HG02938 (cell line): ENCODE data around the gene SGPL1.
A peak's percentile ranks its signal among the peaks of the same experiment; 100 is the strongest.

ENCODE experiments used
- ATAC-seq: cut with Tn5 transposase; IDR thresholded peaks from one replicate; pipeline ENCODE4 v1.9.1; 2021; ENCODE audit warnings: mild to moderate bottlenecking, moderate library complexity; ENCODE audit not compliant: unreplicated experiment

SGPL1 gene

DNA sequence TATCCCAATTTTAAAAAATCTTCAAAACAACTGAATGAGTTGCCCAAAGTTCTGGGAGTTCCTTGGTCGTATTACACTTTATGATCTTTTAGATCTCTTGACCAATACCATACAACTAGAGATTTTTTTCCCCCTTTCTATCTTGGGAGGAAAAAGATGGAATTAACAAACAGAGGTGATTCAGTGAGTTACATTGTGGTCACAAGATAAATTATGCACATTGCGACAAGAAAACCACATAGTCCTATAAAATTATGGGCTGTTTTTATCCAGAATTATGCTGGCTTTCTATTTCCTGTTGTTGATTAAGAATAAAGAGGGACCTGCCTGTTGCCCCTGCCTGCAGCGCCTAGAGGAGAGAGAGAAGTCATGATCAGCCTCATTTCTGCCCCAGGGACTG lies 8.2 kb upstream of the SGPL1 start:
- ATAC-seq, result no peak

DNA sequence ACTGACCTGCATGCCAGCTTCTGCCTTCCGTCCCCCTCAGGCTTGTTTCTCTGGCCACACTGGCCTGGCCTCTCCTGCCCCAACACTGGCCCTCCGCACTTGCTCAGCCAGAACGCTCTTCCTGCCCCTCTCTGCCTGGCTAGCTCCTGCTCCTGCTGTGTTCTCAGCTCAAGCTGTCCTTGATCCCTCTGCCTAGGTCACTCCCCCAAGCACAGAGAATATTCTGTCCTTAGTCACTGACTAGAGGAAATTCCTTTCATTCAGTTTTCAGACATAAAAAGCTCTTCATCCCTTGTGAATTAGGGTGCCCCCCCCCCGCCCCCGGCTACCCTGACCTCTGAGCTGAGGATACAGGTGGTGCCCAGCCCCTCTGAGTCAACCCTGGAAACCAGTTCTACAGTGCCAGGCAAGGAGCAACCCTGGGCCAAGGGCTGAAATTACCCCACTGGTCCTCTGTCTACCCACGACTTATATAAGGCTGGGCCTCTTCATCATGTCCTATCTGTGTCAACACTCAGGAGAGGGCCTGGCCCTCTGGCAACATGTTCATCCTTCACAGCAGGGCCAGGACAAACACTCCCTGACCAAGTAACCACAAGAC lies 6.6 kb upstream of the SGPL1 start:
- ATAC-seq, result no peak

DNA sequence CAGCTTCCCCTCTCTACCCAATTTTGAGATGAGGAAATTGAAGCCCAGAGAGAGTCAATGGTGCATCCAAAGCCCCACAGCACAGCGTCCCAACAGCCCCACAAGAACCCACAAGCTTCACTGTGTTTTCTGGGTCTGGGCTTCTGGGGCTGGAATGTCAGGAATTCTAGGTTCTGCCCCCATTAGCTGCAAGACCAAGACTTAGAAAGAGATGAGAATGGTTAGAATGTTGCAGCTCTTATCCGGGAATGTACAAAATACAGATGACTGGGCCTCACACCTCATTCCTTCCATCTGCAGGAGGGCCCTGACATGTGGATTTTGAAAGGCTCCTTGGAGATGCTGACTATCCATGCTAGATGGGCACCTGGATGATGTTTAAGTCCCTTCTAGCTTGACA lies 6.0 kb upstream of the SGPL1 start:
- no peak for ATAC-seq

DNA sequence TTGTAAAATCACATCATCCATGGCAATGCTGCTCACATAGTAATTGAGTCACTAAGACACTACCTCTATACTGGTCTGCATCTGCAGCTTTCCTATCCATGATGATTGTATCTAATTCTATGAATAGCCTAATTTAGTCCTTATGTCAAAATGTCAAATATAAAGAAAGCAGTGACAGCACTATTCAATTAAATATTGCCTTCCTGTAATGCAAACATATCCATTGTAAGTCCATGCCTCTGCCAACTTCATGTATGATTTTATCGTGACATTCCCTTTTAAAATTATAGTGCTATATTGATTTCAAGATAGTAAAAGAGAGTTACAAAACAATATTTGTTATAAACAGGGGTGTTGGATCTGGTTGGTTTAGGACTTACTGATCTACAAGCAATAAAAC lies 4.8 kb upstream of the SGPL1 start:
- no peak for ATAC-seq

DNA sequence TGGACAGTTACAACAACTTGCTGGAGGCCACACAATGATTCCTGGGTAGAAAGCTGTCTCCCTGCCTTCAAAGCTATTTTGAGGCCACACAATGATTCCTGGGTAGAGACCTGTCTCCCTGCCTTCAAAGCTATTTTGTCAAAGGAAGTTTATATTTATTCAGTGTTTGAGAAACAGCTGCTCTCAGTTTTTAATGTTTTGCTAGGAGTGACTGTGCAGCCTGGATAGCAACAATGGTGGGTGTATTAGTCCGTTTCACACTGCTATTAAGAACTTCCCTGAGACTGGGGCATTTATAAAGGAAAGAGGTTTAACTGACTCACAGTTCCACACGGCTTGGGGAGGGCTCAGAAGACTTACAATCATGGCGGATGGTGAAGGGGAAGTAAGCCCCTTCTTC lies 3.9 kb upstream of the SGPL1 start:
- no peak for ATAC-seq

DNA sequence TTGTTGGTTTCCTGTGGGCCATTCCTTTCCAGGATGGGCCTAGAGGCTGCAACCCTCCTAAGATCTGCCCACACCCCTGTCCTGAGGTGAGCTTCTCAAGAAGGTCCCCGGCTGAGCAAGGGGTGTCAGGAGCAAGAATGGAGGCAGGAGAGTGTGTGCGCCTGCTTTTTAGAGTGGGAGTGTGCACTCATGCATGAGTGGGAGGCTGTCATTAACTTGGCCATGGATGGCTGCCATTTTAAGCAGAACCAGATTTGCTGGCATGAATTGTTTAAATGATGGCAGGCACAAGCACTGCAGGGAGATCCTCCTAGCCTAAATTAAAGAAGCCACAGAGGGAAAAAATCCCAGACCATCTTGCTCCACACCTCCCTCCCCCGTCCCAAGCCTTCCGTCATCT lies 2.9 kb upstream of the SGPL1 start:
- no peak for ATAC-seq

DNA sequence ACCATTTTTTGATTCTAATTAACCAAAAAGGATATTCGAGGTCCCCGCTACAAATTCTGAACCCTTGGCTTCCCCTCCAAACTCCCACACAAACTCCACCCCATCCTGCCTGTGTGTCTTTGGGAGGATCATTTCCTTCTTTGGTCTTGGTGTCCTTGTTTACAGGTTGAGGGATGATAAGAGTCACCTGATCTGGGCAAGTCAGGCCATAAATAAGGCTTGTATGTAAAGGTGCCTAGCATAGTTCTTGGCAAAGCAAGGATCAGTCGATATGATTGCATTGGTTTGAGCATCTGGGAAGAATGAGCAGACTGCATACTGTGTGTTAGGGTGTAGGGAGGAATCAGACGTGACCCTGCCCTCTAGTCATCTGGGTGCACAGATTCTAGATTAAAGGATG lies 1.6 kb upstream of the SGPL1 start:
- ATAC-seq, result no peak

DNA sequence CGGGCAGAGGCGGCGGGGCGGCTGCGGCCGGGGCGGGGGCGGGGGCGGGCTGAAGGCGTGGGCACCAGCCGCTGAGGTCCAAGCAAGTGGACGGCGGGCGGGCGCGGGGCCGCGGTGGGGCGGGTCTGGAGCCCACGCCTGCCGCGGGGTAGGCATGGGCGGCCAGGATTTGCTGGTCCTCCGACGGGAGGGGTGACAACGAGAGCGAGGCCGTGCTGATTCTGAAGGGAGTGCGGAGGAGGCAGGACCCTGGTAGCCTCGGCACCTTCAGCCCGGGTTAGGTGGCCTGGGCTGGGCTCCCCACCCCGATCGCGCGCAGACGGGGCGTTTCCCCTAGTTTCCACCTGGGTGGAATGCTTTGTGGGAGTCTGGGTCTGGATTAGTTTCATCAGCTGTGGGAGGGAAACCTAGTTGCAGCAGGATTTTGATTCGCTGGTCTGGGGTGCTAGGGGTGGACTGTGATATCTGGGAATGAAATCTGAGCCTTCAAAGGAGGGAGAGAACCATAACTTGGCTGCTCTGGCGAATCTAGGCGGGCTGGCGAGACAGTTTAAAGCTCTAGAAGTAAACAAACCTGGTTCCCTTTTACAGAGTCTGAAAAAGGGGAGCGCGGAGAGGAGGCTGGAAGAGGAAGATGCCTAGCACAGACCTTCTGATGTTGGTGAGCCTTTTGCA lies 609 bp downstream of the SGPL1 start:
- ATAC-seq, result peak; percentile 21

DNA sequence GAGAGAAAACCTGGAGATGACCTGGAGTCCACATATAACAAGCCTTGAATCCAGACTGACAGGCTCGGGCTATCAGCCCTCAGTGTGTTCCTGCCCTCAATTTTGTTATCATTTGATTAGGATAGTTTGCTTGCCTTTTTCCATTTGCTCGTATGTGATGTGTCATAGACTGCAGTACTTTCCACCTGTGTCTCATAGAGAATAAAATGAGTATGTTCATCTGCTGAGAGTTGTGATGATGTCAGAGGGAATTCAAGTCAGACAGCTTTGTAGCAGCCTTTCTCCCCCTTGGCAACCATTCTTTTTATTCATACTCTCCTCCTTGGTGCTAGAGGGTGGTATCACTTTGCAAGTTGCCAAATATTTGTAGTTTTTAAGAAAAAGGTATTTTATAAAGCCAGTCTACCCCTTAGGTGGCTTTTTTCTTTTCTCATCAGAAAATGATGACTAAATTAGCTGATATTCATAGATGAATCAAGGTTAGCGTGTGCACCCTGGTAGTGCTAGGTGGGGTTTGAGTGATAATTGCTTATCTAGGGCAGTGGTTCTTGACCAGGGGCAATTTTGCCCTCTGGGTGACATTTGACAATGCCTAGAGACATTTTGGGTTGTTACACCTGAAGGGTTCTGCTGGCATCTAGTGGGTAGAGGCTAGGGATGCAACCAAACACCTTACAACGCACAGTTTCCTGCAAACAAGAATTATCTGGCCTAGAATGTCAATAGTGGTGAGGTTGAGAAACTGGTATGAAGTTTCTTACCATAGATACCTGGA lies 5.4 kb downstream of the SGPL1 start:
- no peak for ATAC-seq

DNA sequence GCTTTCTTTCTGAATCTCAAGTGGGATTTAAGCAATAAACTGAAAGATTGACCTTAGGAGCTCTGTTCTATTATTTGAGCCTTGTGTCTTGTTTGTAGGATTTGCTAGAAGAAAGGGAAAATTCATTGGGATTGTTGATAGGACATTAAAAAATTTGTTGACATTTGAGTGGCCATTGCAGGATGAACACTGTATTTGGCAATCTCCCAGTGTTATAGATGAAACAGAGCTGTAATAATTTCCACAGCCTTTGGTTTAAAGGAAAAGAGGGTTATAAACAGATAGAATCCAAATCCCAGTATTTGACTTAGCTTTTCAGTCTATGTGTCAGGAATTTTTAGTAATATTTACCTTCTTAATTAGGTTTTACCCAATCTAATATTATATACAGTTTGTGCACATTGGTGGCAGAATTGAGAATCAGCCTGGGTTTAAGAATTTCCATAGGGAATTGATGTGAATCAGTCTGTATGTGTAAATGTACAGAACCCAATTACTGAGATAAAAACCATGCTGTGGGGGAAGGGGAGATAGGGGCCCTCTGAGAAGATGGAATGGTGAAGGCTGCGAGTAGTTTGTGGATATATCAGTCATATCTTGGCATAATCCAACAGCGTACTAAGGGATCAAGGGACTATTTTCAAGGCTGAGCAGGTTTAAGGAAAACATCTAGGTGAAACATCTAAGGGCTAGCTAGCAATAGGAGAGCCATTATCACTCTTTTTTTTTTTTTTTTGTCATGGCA lies 6.5 kb downstream of the SGPL1 start:
- no peak for ATAC-seq

DNA sequence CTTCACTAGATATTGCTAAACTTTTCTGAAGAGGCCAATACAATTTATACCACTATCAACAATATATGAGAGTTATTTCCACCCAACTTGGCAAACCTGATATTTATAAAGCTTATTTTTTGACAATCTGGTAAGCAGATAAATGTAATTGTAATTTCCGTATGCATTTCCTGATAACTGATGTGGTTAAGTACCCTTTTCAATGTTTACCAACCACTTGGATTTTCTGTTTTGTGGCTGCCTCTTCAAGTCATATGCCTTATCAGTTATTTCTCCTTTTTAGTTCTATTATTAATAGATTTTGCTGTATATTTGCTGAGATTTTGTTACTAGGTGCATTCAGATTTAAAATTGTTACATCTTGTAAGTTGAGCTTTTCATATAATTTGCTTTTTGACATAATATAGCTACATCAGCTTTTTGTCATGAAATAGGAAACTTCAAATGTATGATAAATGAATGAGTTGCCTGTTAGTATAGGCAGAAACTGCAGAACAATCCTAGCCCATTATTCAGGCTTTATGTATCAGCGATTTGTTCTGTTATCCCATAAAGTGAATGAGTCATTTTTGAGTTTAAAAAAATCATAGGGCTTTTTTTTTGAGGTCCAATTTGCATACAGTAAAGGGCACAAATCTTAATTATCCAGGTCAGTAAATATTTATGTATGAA lies 11.5 kb downstream of the SGPL1 start:
- ATAC-seq, result no peak

DNA sequence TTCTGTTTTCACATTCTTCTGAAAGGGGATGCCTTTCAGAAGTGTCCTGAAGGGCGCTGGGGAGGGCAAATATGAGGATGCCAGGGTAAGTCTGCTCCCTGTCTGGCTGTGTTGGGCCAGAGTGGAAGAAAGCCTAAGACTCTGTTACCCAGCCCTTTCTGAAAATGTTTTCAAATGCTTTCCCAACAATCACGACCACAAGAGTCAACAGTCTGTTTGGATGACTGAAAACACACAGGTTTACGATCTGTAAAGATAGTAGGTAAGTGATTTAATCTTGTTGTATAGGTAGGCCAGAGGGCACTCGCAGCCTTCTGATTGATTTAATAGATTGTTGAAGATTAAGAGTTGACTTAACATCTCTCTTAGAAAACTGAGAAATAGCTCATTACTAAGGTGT lies 13.2 kb downstream of the SGPL1 start:
- no peak for ATAC-seq

DNA sequence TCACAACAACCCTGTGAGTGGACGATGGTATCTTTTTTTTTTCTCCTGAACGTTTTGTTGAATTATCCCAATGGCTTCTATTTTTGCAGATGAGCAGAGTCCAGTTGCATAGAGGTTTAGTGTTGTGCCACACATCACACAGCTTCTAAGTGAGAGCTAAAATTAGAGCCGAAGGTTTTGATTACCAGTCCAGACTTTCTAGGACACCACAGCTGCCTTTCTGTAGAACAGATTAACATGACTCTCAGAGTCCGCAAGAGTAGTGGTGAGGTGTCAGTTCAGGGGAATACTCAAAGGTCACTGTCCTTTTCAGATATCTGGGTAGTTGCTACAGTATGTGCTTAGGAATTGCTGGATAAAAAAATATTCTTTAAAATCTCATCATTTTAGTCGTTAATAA lies 13.8 kb downstream of the SGPL1 start:
- ATAC-seq, result no peak

DNA sequence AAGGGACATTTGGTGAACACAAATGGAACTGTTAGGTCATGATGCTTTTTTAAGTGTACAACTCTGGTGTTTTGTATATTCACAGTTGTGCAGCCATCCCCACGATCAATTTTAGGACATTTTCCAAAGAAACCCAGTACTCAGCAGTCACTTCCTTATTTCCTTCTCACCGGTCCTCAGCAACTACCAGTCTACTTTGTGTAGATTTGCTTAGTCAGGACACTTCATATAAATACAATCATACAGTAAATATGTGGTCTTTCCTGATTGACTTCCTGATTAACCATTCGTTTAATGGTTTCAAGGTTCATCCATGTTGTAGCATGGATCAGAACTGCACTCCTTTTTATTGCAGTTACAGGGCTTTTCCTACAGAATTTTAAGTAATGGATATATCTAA lies 14.4 kb downstream of the SGPL1 start:
- no peak for ATAC-seq

DNA sequence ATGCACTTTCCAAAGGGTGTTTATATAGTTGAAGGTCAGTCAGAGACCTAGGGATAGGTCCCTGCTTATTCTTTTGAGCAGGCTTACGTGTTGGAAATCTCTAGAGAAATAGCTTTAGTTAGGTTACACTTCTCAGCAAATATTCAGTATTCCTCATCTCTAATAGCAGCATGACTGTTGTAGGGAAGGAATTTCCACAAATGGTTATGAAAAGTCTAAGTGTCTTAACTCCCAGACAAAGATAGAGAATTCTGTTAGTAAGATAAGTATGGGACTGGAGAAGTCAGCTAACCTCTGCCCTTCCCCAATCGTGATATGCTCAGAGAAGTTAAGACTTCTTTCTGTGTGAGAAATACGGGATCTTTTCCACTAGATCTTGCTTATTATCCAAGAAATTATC lies 16.5 kb downstream of the SGPL1 start:
- ATAC-seq, result no peak

DNA sequence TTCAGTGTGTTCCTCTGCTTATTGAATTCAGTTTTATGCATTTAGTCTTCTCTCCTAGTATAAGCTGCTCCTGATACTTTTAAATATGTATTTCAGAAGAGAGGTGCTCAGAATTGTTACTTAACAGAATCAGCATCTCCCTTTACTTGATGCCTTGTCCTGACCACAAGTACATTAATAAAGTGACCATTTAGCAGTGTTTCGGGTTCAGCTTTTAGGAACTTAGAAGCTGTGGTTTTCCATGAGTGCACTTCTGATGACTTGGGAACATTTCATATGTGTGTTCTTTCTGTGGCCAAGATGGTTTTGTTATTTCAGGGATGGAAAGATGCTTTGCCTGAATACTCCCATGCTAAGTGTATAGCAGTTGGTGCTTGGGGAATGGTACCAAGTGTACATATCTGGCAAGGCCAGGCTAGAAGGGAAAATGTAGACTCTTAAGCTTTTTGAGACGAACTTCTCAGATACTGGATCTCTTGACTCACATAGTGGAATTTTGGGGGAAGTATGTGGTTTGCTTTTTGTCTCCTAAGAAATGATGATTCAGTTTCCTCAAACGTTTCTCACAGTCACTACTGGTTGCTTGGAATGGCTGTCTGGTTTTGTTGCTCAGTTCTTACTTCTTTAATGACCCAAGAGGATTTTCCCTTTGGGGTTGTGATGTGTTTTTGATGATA lies 17.2 kb downstream of the SGPL1 start:
- ATAC-seq, result no peak

DNA sequence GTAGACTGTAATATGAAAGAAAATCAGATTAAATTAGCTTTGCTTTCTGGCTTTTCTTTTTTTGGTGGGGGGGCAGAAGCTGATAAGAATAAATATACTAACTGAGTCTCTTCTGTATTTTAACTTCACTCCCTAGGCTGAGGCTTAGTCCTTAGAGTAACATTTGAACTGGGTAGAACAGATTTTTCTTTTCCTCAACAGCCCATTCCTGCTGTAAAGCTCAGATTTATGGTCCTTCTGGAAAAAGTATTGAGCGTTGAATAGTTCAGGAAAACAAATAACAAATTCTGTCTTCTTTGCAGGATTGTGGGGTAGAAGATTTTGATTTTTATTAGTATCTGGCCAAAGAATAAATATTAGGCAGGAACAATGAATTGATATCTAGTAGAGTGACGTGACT lies 17.9 kb downstream of the SGPL1 start:
- no peak for ATAC-seq

DNA sequence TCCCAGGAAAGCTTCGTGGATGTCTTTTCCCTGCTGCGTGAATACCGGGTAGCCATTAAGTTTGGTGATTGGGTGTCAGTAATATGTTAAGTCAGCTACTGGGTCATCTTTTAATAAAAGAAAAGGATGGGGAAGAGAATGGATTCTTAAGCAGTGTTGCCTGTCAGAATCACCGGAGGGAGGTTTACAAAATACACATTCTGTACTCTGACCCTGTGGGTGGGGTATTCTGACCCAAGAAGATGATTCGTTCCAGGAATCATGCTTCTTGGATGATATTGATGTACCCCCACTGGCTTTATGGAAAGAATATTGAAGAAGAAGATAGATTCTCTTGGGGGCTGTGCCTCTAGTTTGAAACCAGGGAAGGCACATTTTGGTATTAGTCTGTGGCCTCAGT lies 18.3 kb downstream of the SGPL1 start:
- no peak for ATAC-seq

DNA sequence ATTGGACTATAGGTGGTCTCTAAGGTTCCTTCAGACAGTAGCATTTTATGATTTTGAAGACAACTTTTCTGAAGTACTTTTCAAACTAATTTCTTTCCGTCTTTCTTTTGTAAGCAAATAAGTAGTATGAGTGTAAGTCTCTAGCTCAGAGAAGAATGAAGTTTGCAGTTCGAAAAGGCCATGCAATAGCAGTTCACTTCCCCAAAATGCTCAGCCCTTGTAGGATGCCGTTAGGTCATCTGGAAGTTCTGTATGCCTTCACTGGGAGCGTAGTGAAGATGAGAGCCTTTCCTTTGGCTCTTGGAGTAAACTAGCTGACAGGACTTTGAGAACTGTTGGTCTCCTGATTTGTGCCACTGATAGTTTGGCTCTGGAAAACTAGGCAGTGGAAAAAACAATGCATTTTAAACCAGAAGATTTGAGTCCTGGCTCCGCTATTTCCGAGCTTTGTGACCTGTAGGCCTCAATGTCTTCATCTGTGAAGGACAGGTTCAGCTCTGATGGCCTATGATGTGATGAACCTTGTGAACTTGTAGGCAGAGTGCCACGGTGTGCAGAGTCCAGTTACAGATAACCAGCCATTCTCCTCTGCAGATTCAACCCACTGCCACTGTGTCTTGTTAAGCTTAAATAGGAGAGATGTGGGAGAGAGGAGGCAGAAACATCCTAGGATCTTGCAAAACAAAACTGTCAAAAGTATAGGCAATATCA lies 18.8 kb downstream of the SGPL1 start:
- ATAC-seq, result no peak

DNA sequence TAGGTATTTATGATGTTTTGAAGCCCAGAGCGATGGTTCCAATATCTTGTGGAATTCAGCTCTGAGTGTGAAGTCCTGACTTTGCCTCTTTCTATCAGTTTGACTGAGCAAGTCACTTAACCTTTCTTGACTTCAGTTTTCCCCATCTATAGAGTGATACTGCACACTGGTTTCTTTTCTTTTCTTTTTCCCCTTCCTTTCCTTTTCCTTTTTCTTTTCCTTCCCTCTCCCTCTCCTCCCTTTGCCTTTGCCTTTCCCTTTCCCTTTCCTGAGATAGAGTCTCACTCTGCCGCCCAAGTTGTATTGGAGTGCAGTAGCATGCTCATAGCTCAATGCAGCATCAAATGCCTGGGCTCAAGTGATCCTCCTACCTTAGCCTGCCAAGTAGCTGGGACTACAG lies 20.6 kb downstream of the SGPL1 start:
- no peak for ATAC-seq
